Loucy (cell line): ENCODE measurements around the gene FXYD6.

Experiments used
- H2AFZ ChIP-seq: fragments of 200-600 bp; sonication (generic); 2 replicates; pipeline ENCODE4 v1.6.0; 2016; ENCODE audit warnings: antibody characterized with exemption, mild to moderate bottlenecking, low read length, moderate library complexity
- H3F3A ChIP-seq: fragments of 200-600 bp; 2 replicates; pipeline ENCODE4 v1.6.0; 2016; ENCODE audit warnings: antibody characterized with exemption, low read depth, mild to moderate bottlenecking
- H3K27me3 ChIP-seq: fragments of 200-600 bp; sonication (generic); 2 replicates; pipeline ENCODE4 v1.6.1; 2014; ENCODE audit warnings: low read length, mild to moderate bottlenecking; ENCODE audit not compliant: insufficient read depth, poor library complexity, severe bottlenecking
- H3K36me3 ChIP-seq: fragments of 200-600 bp; sonication (generic); 2 replicates; pipeline ENCODE4 v1.6.1; 2016; ENCODE audit warnings: low read length; ENCODE audit not compliant: insufficient read depth
- H3K4me1 ChIP-seq: fragments of 200-600 bp; sonication (generic); 2 replicates; pipeline ENCODE4 v1.5.1; 2014; ENCODE audit warnings: low read length, mild to moderate bottlenecking; ENCODE audit not compliant: insufficient read depth, poor library complexity, severe bottlenecking
- H3K4me2 ChIP-seq: fragments of 200-600 bp; sonication (generic); 2 replicates; pipeline ENCODE4 v1.6.0; 2014; ENCODE audit warnings: antibody characterized with exemption, low read length, low read depth, mild to moderate bottlenecking; ENCODE audit not compliant: poor library complexity, severe bottlenecking
- H3K4me3 ChIP-seq: fragments of 200-600 bp; sonication (generic); 2 replicates; pipeline ENCODE4 v1.5.1; 2014; ENCODE audit warnings: low read length, mild to moderate bottlenecking, mixed read lengths; ENCODE audit not compliant: poor library complexity, severe bottlenecking
- H3K79me2 ChIP-seq: fragments of 200-600 bp; sonication (generic); 2 replicates; pipeline ENCODE4 v1.6.1; 2014; ENCODE audit warnings: low read length; ENCODE audit not compliant: insufficient read depth
- H3K9ac ChIP-seq: fragments of 200-600 bp; sonication (generic); 2 replicates; pipeline ENCODE4 v1.6.0; 2014; ENCODE audit warnings: mild to moderate bottlenecking, low read depth, low read length, moderate library complexity; ENCODE audit not compliant: poor library complexity, severe bottlenecking
- H3K9me2 ChIP-seq: fragments of 200-600 bp; sonication (generic); replicated peaks from 2 replicates; pipeline ENCODE4 v1.6.1; 2016; ENCODE audit warnings: low read depth, low read length, mixed read lengths
- H3K9me3 ChIP-seq: fragments of 200-600 bp; sonication (generic); 2 replicates; pipeline ENCODE4 v1.6.1; 2014; ENCODE audit warnings: mild to moderate bottlenecking, antibody characterized with exemption, low read length, low read depth; ENCODE audit not compliant: insufficient read depth
- H4K20me1 ChIP-seq: fragments of 200-600 bp; sonication (generic); 2 replicates; pipeline ENCODE4 v1.6.0; 2014; ENCODE audit warnings: antibody characterized with exemption, low read length, mild to moderate bottlenecking; ENCODE audit not compliant: insufficient read depth, poor library complexity, severe bottlenecking
- CTCF ChIP-seq: fragments of 200-600 bp; sonication (generic); conservative IDR thresholded peaks from 2 replicates; pipeline ENCODE4 v1.5.1; 2014; ENCODE audit warnings: mild to moderate bottlenecking, antibody characterized with exemption, low read length
- EZH2phosphoT487 ChIP-seq: fragments of 200-600 bp; IDR thresholded peaks from 2 replicates; pipeline ENCODE4 v1.6.1; 2018; ENCODE audit warnings: antibody characterized with exemption, mild to moderate bottlenecking, moderate library complexity, borderline replicate concordance

The FXYD6 gene

GRCh38 chr11:117921893-117922292 is 45.4 kb upstream of the FXYD6 start:
- no peaks in the 10 kb centered on the region for H3K9me2 ChIP-seq
- H3K4me2 ChIP-seq: no peak overlapping the region
- peaks cover 10% of the 10 kb centered on the region for H3K4me1 ChIP-seq
- peak overlapping the region; percentile 38 for H3K9ac ChIP-seq
- H3K9me3 ChIP-seq: no peaks in the 10 kb centered on the region
- H3K36me3 ChIP-seq: no peaks in the 10 kb centered on the region
- no peaks in the 10 kb centered on the region for H3F3A ChIP-seq
- no peak overlapping the region for H3K4me3 ChIP-seq
- TF ChIP-seq EZH2phosphoT487 (no peak), CTCF (no peak)
- no peaks in the 10 kb centered on the region for H3K27me3 ChIP-seq
- no peaks in the 10 kb centered on the region for H3K79me2 ChIP-seq
- no peaks in the 10 kb centered on the region for H4K20me1 ChIP-seq
- H2AFZ ChIP-seq: no peak overlapping the region

- H4K20me1 ChIP-seq: no peaks in the 10 kb centered on the region
- no peak overlapping the region for H3K4me2 ChIP-seq
- H3K9me2 ChIP-seq: no peaks in the 10 kb centered on the region
- H3K27me3 ChIP-seq: no peaks in the 10 kb centered on the region
- no peak overlapping the region for H3K4me3 ChIP-seq
- TF ChIP-seq CTCF: no peak
- TF ChIP-seq EZH2phosphoT487: no peak
- no peaks in the 10 kb centered on the region for H3K36me3 ChIP-seq
- no peak overlapping the region for H2AFZ ChIP-seq
- H3K9ac ChIP-seq: peak overlapping the region; percentile 38
- no peaks in the 10 kb centered on the region for H3K9me3 ChIP-seq
- H3K79me2 ChIP-seq: no peaks in the 10 kb centered on the region
- no peaks in the 10 kb centered on the region for H3F3A ChIP-seq
- peaks cover 10% of the 10 kb centered on the region for H3K4me1 ChIP-seq
Observed at GRCh38 chr11:117921456-117921855, 45.0 kb upstream of the FXYD6 start.

- H2AFZ ChIP-seq: no peak overlapping the region
- TF ChIP-seq EZH2phosphoT487: no peak
- TF ChIP-seq CTCF: no peak
- H3K9me3 ChIP-seq: no peaks in the 10 kb centered on the region
- no peaks in the 10 kb centered on the region for H3K36me3 ChIP-seq
- no peaks in the 10 kb centered on the region for H3K79me2 ChIP-seq
- H3K4me3 ChIP-seq: no peak overlapping the region
- no peak overlapping the region for H3K4me2 ChIP-seq
- H3K9ac ChIP-seq: no peak overlapping the region
- H3F3A ChIP-seq: no peaks in the 10 kb centered on the region
- H3K4me1 ChIP-seq: peaks cover 20% of the 10 kb centered on the region
- H3K9me2 ChIP-seq: no peaks in the 10 kb centered on the region
- H3K27me3 ChIP-seq: no peaks in the 10 kb centered on the region
- no peaks in the 10 kb centered on the region for H4K20me1 ChIP-seq
Observed at GRCh38 chr11:117919781-117920221, 43.3 kb upstream of the FXYD6 start.
